Measurements from ENCODE around the gene AP4M1. TPM values are rescaled to one million over a fixed set of nuclear protein-coding genes. Genes with fewer than 3 reads are reported as not detected.

Gene AP4M1
- total RNA-seq, 1 donor from 2014 or later = 22.6 TPM

GRCh38 chr7:100061518-100062193, 39.8 kb upstream of the AP4M1 start:
- no peak overlapping the region for H3K4me3 Mint-ChIP-seq
- H3K27me3 Mint-ChIP-seq (ENCODE audit: low read depth) = peaks cover 3% of the 10 kb centered on the region
- H3K9me3 Mint-ChIP-seq = no peaks in the 10 kb centered on the region
- peaks cover 5% of the 10 kb centered on the region for H3K4me1 Mint-ChIP-seq
- DNase-seq (ENCODE audit: low read depth, low spot score) = no peak
- H3K36me3 Mint-ChIP-seq (ENCODE audit: low read depth) = peaks cover 36% of the 10 kb centered on the region
- TF ChIP-seq, protein P1, sequence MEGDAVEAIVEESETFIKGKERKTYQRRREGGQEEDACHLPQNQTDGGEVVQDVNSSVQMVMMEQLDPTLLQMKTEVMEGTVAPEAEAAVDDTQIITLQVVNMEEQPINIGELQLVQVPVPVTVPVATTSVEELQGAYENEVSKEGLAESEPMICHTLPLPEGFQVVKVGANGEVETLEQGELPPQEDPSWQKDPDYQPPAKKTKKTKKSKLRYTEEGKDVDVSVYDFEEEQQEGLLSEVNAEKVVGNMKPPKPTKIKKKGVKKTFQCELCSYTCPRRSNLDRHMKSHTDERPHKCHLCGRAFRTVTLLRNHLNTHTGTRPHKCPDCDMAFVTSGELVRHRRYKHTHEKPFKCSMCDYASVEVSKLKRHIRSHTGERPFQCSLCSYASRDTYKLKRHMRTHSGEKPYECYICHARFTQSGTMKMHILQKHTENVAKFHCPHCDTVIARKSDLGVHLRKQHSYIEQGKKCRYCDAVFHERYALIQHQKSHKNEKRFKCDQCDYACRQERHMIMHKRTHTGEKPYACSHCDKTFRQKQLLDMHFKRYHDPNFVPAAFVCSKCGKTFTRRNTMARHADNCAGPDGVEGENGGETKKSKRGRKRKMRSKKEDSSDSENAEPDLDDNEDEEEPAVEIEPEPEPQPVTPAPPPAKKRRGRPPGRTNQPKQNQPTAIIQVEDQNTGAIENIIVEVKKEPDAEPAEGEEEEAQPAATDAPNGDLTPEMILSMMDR (conservative IDR thresholded peaks at IDR 0.05) = no peak
- no peak overlapping the region for H3K27ac Mint-ChIP-seq (ENCODE audit: unreplicated experiment)

GRCh38 chr7:100063376-100063775, 38.1 kb upstream of the AP4M1 start:
- Mint-ChIP-seq H3K4me1 (peaks cover 5% of the 10 kb centered on the region), H3K27ac (ENCODE audit: unreplicated experiment) (no peak overlapping the region), H3K36me3 (ENCODE audit: low read depth) (peaks cover 42% of the 10 kb centered on the region), H3K9me3 (peaks cover 2% of the 10 kb centered on the region), H3K27me3 (ENCODE audit: low read depth) (peaks cover 3% of the 10 kb centered on the region), H3K4me3 (no peak overlapping the region)
- DNase-seq (ENCODE audit: low read depth, low spot score) = no peak
- TF ChIP-seq, protein P1 (conservative IDR thresholded peaks at IDR 0.05) = no peak

DNA sequence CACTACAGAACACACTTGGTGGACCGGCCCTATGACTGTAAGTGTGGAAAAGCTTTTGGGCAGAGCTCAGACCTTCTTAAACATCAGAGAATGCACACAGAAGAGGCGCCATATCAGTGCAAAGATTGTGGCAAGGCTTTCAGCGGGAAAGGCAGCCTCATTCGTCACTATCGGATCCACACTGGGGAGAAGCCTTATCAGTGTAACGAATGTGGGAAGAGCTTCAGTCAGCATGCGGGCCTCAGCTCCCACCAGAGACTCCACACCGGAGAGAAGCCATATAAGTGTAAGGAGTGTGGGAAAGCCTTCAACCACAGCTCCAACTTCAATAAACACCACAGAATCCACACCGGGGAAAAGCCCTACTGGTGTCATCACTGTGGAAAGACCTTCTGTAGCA, 37.3 kb upstream of the AP4M1 start:
- Mint-ChIP-seq H3K9me3 (peaks cover 2% of the 10 kb centered on the region), H3K27ac (ENCODE audit: unreplicated experiment) (no peak overlapping the region), H3K4me1 (peaks cover 5% of the 10 kb centered on the region)

DNA sequence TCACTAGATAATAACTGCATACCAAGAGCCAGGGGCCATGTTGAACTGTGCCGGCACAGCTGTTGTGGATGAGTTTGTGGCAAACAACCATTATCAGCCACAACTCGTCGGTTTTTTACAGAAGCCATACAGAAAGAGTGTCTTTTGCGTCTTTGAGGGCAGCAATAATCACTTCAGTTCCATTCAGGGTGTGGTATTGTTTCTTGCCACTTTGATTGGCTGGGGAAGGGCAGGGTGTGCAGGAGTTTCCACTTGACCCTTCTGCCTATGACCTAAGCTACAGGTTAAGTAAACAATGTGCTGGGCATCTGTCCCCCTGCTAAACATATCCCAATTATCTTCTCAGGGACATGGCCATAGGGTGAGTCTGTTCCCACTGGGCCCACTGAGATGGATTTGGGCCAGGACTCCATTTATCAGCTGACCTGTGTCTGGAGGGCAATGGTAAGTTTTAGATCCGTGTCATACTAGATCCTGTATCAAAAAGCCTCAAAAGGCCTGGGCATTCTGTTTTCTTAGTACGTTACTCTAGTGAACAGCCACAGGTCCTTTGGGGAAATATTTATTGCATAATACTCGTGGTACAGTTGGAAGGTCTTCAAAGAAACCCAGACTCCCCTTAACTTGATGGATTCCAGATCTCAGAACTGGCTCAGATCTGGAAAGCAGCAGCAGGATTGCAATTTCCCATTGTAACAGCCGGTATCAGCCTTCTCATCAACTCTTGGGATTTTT, 35.8 kb upstream of the AP4M1 start:
- H3K36me3 Mint-ChIP-seq (ENCODE audit: low read depth) = peaks cover 50% of the 10 kb centered on the region
- no peak for DNase-seq (ENCODE audit: low read depth, low spot score)
- H3K27ac Mint-ChIP-seq (ENCODE audit: unreplicated experiment) = no peak overlapping the region
- peak overlapping the region; percentile 36 for H3K4me3 Mint-ChIP-seq
- peaks cover 5% of the 10 kb centered on the region for H3K9me3 Mint-ChIP-seq
- peaks cover 5% of the 10 kb centered on the region for H3K4me1 Mint-ChIP-seq
- TF ChIP-seq, protein P1 (conservative IDR thresholded peaks at IDR 0.05) = no peak
- peaks cover 3% of the 10 kb centered on the region for H3K27me3 Mint-ChIP-seq (ENCODE audit: low read depth)

More for the DNA sequence above, 37.3 kb upstream of the AP4M1 start:
- H3K4me3 Mint-ChIP-seq = no peak overlapping the region
- peaks cover 42% of the 10 kb centered on the region for H3K36me3 Mint-ChIP-seq (ENCODE audit: low read depth)
- TF ChIP-seq, protein P1 (conservative IDR thresholded peaks at IDR 0.05) = no peak
- no peak for DNase-seq (ENCODE audit: low read depth, low spot score)
- H3K27me3 Mint-ChIP-seq (ENCODE audit: low read depth) = peaks cover 3% of the 10 kb centered on the region

DNA sequence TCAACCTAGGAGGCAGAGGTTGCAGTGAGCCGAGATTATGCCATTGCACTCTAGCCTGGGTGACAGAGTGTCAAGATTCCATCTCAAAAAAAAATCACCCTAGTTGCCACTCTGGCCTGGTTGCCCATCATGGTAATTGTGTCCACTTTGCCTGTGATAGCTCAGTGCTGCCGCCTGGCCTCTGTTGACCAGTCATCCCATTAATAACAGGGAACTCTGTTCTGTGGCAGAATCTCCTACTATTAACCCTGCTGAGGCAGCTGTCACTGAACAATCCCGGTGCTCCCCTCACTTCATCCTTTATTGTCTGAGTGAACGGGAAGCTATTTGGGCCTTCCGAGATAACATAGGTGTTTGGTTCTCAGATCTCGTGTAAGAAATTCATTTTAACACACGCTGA, 34.5 kb upstream of the AP4M1 start:
- no peak overlapping the region for H3K27ac Mint-ChIP-seq (ENCODE audit: unreplicated experiment)
- H3K9me3 Mint-ChIP-seq = peaks cover 14% of the 10 kb centered on the region
- peaks cover 5% of the 10 kb centered on the region for H3K4me1 Mint-ChIP-seq
- peak overlapping the region; percentile 38 for H3K4me3 Mint-ChIP-seq
- peaks cover 53% of the 10 kb centered on the region for H3K36me3 Mint-ChIP-seq (ENCODE audit: low read depth)
- peaks cover 3% of the 10 kb centered on the region for H3K27me3 Mint-ChIP-seq (ENCODE audit: low read depth)
- DNase-seq (ENCODE audit: low read depth, low spot score) = no peak
- TF ChIP-seq, protein P1 (conservative IDR thresholded peaks at IDR 0.05) = no peak
